H54 (cell line): ENCODE data around the gene ZNHIT6.
"Not testable (repeated sequence)": the region's sequence is repeated elsewhere in the genome, so short reads cannot be mapped to it uniquely, and the experiment has no call there.

Source experiments
- DNase-seq: peaks from one replicate; pipeline ENCODE4 v3.0.0; 2011; ENCODE audit warnings: low spot score, mixed read lengths; ENCODE audit not compliant: insufficient read length
- FAIRE-seq: peaks from 3 replicates; lab custom pipeline; 2011; peaks lifted over from hg19 to GRCh38; lab: Jason Lieb, UNC
- POLR2A ChIP-seq: IDR thresholded peaks from 2 replicates; pipeline ENCODE4 v1.6.1; 2011; ENCODE audit warnings: low read depth, mild to moderate bottlenecking, low read length

Gene ZNHIT6

GRCh38 chr1:85655315-85655714 lies 52.9 kb downstream of the ZNHIT6 start:
- no peak for TF ChIP-seq POLR2A
- DNase-seq (no peak), FAIRE-seq (no peak)

- no peak for TF ChIP-seq POLR2A
- FAIRE-seq (peak; percentile 81), DNase-seq (no peak)
Measured at GRCh38 chr1:85654066-85654782, 54.0 kb downstream of the ZNHIT6 start.

GRCh38 chr1:85652327-85652726 lies 55.9 kb downstream of the ZNHIT6 start:
- no peak for TF ChIP-seq POLR2A
- no peak for FAIRE-seq
- DNase-seq = no peak

- FAIRE-seq = no peak
- no peak for DNase-seq
- TF ChIP-seq POLR2A = no peak
Measured at GRCh38 chr1:85650645-85651044, 57.6 kb downstream of the ZNHIT6 start.

- no peak for TF ChIP-seq POLR2A
- DNase-seq (no peak), FAIRE-seq (no peak)
Measured at GRCh38 chr1:85649591-85649990, 58.6 kb downstream of the ZNHIT6 start.

- not testable (repeated sequence) for FAIRE-seq, DNase-seq
Measured at GRCh38 chr1:85641598-85642556, 66.4 kb downstream of the ZNHIT6 start.

GRCh38 chr1:85639920-85640319 lies 68.3 kb downstream of the ZNHIT6 start:
- DNase-seq, FAIRE-seq: not testable (repeated sequence)

GRCh38 chr1:85638412-85638811 lies 69.8 kb downstream of the ZNHIT6 start:
- TF ChIP-seq POLR2A = no peak
- no peak for DNase-seq
- FAIRE-seq = no peak

- no peak for TF ChIP-seq POLR2A
- FAIRE-seq (no peak), DNase-seq (no peak)
Measured at GRCh38 chr1:85630493-85630892, 77.7 kb downstream of the ZNHIT6 start.

GRCh38 chr1:85629532-85629920 lies 78.7 kb downstream of the ZNHIT6 start:
- DNase-seq = no peak
- TF ChIP-seq POLR2A = no peak
- no peak for FAIRE-seq

GRCh38 chr1:85628791-85629531 lies 79.3 kb downstream of the ZNHIT6 start:
- peak; percentile 33; the same call in 1 of the 2 replicates for TF ChIP-seq POLR2A
- DNase-seq = peak; percentile 57

GRCh38 chr1:85626818-85627217 lies 81.4 kb downstream of the ZNHIT6 start:
- FAIRE-seq (no peak), DNase-seq (no peak)
- no peak for TF ChIP-seq POLR2A

More at GRCh38 chr1:85628791-85629531, 79.3 kb downstream of the ZNHIT6 start:
- peak; percentile 86 for FAIRE-seq

- no peak for TF ChIP-seq POLR2A
- no peak for DNase-seq
- FAIRE-seq = no peak
Measured at GRCh38 chr1:85624361-85624760, 83.9 kb downstream of the ZNHIT6 start.

- FAIRE-seq = peak; percentile 71
- TF ChIP-seq POLR2A = no peak
- DNase-seq = peak; percentile 44
Measured at GRCh38 chr1:85623061-85623471, 85.2 kb downstream of the ZNHIT6 start.
